HG02870 (cell line): Measurements from ENCODE around the gene HOXD8.

Source experiments
- ATAC-seq: cut with Tn5 transposase; IDR thresholded peaks from one replicate; pipeline ENCODE4 v1.9.1; 2021; ENCODE audit warnings: mild to moderate bottlenecking, moderate library complexity; ENCODE audit not compliant: unreplicated experiment

HOXD8 gene

DNA sequence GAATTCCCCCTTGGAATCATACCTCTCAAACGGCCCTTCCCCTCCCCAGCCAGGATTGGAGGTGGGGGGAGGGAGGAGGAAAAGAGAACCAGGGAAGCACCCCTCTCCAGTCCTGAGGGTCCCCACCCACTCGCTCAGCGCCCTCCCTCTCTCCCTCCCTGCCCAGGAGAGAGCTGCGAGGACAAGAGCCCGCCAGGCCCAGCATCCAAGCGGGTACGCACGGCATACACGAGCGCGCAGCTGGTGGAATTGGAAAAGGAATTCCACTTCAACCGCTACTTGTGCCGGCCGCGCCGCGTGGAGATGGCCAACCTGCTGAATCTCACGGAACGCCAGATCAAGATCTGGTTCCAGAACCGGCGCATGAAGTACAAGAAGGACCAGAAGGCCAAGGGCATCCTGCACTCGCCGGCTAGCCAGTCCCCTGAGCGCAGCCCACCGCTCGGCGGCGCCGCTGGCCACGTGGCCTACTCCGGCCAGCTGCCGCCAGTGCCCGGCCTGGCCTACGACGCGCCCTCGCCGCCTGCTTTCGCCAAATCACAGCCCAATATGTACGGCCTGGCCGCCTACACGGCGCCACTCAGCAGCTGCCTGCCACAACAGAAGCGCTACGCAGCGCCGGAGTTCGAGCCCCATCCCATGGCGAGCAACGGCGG is 42.0 kb downstream of the HOXD8 start:
- ATAC-seq = no peak

DNA sequence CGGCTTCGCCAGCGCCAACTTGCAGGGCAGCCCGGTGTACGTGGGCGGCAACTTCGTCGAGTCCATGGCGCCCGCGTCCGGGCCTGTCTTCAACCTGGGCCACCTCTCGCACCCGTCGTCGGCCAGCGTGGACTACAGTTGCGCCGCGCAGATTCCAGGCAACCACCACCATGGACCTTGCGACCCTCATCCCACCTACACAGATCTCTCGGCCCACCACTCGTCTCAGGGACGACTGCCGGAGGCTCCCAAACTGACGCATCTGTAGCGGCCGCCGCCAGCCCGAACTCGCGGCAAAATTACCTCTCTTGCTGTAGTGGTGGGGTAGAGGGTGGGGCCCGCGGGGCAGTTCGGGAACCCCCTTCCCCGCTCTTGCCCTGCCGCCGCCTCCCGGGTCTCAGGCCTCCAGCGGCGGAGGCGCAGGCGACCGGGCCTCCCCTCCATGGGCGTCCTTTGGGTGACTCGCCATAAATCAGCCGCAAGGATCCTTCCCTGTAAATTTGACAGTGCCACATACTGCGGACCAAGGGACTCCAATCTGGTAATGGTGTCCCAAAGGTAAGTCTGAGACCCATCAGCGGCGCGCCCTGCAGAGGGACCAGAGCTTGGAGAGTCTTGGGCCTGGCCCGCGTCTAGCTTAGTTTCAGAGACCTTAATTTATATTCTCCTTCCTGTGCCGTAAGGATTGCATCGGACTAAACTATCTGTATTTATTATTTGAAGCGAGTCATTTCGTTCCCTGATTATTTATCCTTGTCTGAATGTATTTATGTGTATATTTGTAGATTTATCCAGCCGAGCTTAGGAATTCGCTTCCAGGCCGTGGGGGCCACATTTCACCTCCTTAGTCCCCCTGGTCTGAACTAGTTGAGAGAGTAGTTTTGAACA is 42.7 kb downstream of the HOXD8 start:
- ATAC-seq = no peak

DNA sequence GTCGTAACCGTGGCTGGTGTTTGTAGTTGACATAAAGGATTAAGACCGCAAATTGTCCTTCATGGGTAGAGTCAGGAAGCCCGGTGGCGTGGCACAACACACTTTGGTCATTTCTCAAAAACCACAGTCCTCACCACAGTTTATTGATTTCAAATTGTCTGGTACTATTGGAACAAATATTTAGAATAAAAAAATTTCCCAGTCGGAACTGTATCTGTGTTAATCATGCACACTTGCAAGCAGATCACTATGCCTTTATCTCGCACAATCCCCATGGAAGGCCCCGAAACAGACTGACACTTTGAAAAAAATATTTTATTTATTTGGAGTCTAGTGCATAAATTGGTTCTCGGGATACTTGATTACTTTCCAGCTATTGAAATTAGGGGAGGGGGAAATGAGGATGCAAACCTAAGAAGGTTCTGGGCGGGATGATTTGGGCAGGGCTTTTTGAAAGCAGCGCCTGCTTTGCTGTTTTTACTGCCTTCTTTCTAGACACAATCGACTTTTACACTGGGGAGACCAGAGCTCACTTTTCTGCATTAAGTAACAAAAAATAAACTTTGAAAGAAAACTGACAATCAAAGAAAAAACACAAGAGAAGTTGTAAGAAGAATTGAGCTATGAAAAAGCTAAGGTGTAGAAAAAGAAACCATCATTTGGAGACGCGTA is 43.5 kb downstream of the HOXD8 start:
- no peak for ATAC-seq

DNA sequence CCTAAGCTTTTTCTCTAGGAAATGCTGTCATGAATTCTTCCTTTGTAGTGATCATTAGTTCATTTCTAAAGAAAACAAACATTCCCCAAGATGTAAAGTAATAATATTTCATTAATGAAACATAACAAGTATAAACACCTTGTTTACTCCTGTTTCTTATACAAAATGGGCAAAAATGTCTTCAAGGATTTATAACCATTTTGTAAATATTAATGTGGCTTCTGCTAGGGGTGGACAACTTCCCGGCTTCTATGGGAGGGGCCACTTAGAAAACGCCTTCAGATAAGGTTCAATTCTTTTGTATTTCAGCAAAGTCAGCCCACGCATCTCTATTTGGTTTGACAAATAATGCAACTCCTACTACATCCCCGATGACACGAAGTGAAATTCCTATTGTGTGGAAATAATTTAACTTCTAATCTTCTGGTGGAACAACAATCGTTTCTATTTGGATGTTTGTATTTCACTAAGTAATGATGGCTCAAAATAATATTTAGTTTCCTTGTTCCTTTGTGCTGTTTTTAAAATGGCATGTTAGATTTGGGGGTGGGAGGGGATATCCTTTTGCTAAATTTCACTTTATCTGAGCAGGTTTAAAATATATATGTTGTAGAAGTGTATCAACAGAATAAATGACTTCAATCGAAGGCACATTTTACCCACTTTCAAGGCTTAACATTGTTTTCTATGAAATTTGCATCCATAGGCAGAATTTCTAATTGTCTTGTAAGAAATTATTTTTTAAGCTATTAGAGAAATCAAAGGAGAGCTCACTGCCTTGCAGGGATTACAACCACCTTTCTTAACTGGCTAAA is 44.3 kb downstream of the HOXD8 start:
- no peak for ATAC-seq

DNA sequence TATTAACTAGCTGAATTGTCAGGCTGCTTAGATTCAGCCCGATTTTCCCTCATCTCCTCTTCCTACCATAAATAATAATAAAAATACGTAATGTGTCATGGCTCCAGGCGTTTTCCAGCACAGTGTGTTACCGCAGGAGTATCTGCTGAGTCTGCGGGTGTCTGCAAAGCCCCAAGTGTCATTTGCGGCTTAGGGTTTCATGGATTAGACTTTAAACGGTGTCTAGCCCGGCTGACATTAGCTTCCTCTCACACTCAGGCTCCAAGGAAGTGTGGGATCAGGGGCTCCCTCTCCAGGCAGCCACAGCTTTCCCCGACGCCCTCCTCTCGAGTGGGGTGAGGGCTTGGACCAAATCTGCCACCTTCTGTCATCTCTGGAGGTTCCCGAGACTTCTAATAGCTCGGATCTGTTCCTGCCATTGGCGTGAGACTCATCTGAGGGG is 44.9 kb downstream of the HOXD8 start:
- ATAC-seq = no peak

DNA sequence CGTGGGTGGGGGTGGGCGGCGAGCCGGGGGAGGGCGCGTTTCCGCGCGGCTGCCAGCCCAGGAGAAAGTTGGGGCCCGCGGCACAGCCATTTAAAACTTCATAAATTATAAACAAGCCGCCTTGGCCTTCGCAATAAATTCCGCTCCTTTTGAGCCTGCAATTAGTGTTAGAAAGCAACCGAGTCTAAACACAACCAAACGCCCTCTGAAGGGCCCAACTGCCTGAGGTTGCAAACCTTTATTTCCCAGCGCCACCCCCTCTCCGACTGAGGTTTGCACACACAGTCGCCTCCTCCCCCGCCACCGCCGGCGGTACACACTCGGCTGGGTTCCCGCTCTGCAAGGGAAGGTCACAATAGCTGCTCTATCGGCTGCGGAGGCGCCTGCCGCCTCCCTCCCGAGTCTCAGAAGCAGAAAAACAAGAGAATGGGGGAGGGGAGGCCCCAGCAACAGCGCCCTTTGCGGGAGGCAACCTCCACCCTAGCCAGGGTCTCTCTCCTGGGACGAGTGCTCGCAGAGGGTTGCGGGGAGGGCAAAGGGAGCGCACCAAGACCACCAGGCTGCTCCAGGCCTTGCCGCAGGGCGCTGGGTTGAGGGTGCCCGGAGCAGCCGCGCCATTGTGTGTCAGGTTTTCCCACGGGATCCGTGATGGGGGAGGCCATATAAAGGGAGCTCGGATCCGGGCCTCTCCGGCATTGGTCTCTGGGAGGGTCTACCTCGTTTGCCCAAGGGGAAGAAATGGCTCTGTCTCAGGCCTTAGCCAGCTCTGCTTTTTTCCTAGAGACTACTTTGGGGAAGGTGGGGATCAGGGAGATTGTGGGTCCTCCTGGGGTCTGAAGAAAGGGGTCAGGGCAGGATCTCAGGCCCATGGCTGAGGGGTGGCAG is 45.6 kb downstream of the HOXD8 start:
- ATAC-seq = no peak

DNA sequence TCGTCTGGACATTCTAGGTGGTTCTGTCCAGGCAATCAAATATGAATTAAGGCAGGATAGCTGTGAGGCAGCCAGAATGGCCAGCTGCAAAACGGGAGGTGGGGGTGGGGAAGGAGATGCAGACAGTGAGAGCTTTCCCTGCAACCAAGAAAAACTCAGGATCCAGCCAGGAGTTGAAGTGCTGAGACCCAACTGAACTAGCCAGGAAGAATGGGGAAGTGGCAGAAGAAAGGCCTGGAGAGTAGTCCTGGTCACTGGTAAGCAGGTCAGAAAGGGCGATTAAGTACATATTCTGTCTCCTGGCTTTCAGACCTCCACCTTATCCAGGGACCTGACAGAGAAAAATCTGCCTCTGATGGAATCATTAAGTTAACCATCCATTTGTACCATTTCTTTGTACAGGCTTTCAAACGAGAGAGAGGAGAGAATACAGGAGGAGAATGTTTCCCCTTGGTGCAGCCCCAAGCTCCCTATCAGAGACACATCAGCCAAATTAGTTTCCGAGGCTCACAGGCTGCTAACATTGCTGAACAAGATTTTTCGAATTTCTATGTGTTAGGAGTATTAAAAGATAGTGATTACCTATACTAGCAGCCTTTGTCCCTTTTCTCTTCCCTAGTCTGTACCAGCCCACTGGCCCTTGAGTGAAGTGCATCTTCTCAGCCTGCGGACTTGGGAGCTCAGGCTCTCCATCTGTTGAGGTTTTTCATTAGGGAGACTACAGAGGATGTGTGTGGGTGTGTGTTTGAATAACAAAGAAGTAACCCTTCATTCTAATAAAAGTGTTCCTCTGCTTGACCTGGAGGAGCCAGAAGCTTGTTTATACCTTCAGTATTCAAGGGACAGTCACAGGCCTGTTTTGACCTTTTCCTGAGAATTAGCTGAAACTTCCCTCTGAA is 46.5 kb downstream of the HOXD8 start:
- no peak for ATAC-seq

DNA sequence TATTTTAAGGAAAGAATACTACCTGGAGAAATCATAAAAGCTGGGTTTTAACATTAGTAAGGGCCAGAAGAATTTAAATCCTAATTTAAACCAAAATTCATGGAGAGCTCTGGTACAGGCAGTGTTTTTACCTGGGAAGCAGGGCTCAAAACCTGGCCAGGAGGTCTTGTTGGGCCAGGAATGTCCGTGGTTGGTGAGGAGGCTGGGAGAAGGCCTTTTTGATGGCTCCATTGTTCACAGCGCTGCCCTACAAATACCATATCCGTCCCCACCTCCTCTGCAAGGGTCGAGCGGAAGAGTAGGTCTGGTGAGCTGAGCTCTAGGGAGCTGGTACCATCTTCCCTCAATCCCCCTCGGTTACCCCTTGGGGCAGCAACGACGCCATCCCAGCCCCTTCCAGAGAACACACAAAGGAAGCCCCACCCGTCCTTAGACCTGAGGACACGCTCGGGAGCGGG is 48.1 kb downstream of the HOXD8 start:
- no peak for ATAC-seq

DNA sequence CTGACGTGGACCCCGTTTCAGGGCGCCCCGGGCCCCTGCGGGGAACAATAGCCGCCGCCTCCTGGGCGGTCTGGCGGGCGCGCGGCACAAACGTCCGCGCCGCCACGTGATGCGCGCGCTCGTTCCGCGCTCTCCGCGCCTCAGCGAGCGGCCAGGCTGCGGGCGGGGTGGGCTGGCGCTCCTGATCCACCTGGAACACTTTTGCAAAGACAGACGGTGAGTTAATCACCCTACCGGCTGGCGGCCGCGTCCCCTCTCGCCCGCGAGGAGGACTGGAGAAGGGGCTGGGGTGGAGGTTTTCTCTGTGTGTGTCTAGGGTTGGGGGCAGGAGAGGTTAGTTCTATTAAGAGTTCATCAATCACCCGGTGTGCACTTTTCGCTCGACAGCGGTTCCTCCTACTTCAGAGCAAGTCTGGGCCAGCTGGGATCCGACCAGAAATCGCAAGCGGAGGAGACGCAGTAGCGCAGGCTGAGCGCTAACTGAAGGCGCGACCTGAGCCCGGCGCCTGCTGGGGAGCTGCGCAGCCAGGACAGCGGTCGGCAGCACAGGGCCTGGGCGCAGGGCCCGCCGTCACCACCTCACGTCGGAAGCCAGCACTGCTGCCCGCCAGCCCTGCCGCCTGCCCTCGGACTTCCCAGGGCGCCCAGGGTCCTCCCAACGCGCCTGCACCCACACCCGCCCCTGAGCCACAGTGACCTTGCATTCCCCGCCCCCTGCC is 48.7 kb downstream of the HOXD8 start:
- ATAC-seq = no peak

DNA sequence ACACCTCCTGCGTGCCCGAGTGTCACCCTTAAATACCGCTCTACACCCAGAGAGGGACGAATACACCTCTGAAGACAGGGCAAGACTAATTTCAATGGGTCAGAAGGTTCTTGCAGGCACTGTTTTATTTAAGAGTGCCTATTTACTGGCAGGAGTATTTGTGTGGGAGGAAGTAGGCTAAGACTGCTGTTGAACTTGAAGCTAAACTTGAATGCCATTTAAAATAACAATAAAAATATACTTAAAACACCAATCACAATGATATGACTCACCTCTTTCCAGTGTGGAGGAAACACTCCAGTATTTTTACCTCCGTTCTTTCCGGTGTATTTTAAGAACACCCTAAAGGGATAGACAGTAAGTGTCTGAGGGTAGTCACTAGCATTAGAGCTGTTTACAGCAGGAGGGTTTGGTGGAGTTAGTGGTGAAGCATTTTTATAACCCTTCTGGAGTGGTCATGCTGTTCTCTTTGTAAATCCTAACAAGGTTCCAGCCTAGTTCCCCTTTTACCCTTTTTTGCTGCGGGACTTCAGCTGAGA is 49.3 kb downstream of the HOXD8 start:
- ATAC-seq = no peak

DNA sequence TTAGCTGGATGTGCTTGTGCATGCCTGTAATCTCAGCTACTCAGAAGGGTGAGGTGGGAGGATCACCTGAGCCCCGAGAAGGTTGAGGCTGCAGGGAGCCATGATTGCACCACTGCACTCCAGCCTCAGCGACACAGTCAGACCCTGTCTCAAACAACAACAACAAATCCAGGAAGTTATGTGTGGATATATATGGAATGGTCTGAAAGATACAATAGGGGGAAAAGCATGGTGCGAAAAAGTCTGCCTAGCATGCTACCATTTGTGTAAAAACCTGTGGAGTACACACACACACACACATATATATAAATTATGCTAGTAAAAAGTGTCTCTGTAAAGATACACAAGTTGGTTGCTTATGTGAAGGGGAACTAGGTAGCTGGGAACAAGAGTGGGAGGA is 52.0 kb downstream of the HOXD8 start:
- no peak for ATAC-seq
